ENCODE data around the gene FBXL7. TPM values are rescaled to one million over a fixed set of nuclear protein-coding genes. Genes with fewer than 3 reads are reported as not detected.

FBXL7 gene
- polyA plus RNA-seq, 1 donor from 2014 or later, result 0.24 TPM

- Histone ChIP-seq H3K9me2 (ENCODE audit: insufficient read depth, low read length) (no peaks in the 10 kb centered on the region), H3F3A (ENCODE audit: insufficient read depth, low read length, poor library complexity, severe bottlenecking) (no peaks in the 10 kb centered on the region), H3K36me3 (ENCODE audit: insufficient read depth, low read length) (no peaks in the 10 kb centered on the region), H3K79me2 (replicated peaks; ENCODE audit: insufficient read depth, low read length) (no peaks in the 10 kb centered on the region), H3K4me3 (ENCODE audit: low read length) (no peak overlapping the region), H3K9me3 (ENCODE audit: low read length) (no peaks in the 10 kb centered on the region), H2AFZ (ENCODE audit: low read depth, low read length) (no peak overlapping the region), H4K20me1 (ENCODE audit: insufficient read depth) (no peaks in the 10 kb centered on the region), H3K4me2 (ENCODE audit: low read length) (no peak overlapping the region), H3K27ac (ENCODE audit: low read length) (no peak overlapping the region), H3K9ac (ENCODE audit: low read length) (no peak overlapping the region), H3K27me3 (ENCODE audit: insufficient read depth, low read depth, low read length) (no peaks in the 10 kb centered on the region)
- TF ChIP-seq POLR2AphosphoS5 (IDR thresholded peaks at IDR 0.05) (no peak), RAD21 (conservative IDR thresholded peaks at IDR 0.05) (no peak), CTCF (IDR thresholded peaks at IDR 0.05; ENCODE audit: poor library complexity, severe bottlenecking) (no peak), EZH2 (IDR thresholded peaks at IDR 0.05; ENCODE audit: borderline replicate concordance, insufficient read depth, low read length, poor library complexity, severe bottlenecking) (no peak), MXI1 (conservative IDR thresholded peaks at IDR 0.05; ENCODE audit: poor library complexity, severe bottlenecking) (no peak), SMC3 (conservative IDR thresholded peaks at IDR 0.05; ENCODE audit: poor library complexity) (no peak), REST (IDR thresholded peaks at IDR 0.05; ENCODE audit: borderline replicate concordance) (no peak), TAF1 (IDR thresholded peaks at IDR 0.05; ENCODE audit: low read depth) (no peak), EP300 (conservative IDR thresholded peaks at IDR 0.05; ENCODE audit: poor library complexity, severe bottlenecking) (no peak)
These were observed 321.5 kb downstream of the FBXL7 start for GRCh38 chr5:15821506-15821905.

- H3K9ac ChIP-seq (ENCODE audit: low read length), result no peak overlapping the region
- no peaks in the 10 kb centered on the region for H3K79me2 ChIP-seq (replicated peaks; ENCODE audit: insufficient read depth, low read length)
- no peaks in the 10 kb centered on the region for H3K9me2 ChIP-seq (ENCODE audit: insufficient read depth, low read length)
- no peaks in the 10 kb centered on the region for H3F3A ChIP-seq (ENCODE audit: insufficient read depth, low read length, poor library complexity, severe bottlenecking)
- no peaks in the 10 kb centered on the region for H3K36me3 ChIP-seq (ENCODE audit: insufficient read depth, low read length)
- no peak overlapping the region for H3K27ac ChIP-seq (ENCODE audit: low read length)
- no peaks in the 10 kb centered on the region for H3K27me3 ChIP-seq (ENCODE audit: insufficient read depth, low read depth, low read length)
- no peak overlapping the region for H2AFZ ChIP-seq (ENCODE audit: low read depth, low read length)
- no peak overlapping the region for H3K4me2 ChIP-seq (ENCODE audit: low read length)
- no peak overlapping the region for H3K4me3 ChIP-seq (ENCODE audit: low read length)
- no peaks in the 10 kb centered on the region for H4K20me1 ChIP-seq (ENCODE audit: insufficient read depth)
- H3K9me3 ChIP-seq (ENCODE audit: low read length), result no peaks in the 10 kb centered on the region
- TF ChIP-seq TAF1 (IDR thresholded peaks at IDR 0.05; ENCODE audit: low read depth), result no peak
These were observed 323.4 kb downstream of the FBXL7 start for GRCh38 chr5:15823398-15823797.

GRCh38 chr5:15827741-15828140 lies 327.8 kb downstream of the FBXL7 start:
- no peak for TF ChIP-seq TAF1 (IDR thresholded peaks at IDR 0.05; ENCODE audit: low read depth)
- no peak for TF ChIP-seq EZH2 (IDR thresholded peaks at IDR 0.05; ENCODE audit: borderline replicate concordance, insufficient read depth, low read length, poor library complexity, severe bottlenecking)
- H3K9ac ChIP-seq (ENCODE audit: low read length), result no peak overlapping the region
- H3F3A ChIP-seq (ENCODE audit: insufficient read depth, low read length, poor library complexity, severe bottlenecking), result no peaks in the 10 kb centered on the region
- H3K79me2 ChIP-seq (replicated peaks; ENCODE audit: insufficient read depth, low read length), result no peaks in the 10 kb centered on the region
- H3K27me3 ChIP-seq (ENCODE audit: insufficient read depth, low read depth, low read length), result no peaks in the 10 kb centered on the region
- H2AFZ ChIP-seq (ENCODE audit: low read depth, low read length), result no peak overlapping the region
- H3K9me3 ChIP-seq (ENCODE audit: low read length), result no peaks in the 10 kb centered on the region
- H3K4me2 ChIP-seq (ENCODE audit: low read length), result no peak overlapping the region
- H3K9me2 ChIP-seq (ENCODE audit: insufficient read depth, low read length), result no peaks in the 10 kb centered on the region
- H3K27ac ChIP-seq (ENCODE audit: low read length), result no peak overlapping the region
- no peaks in the 10 kb centered on the region for H3K36me3 ChIP-seq (ENCODE audit: insufficient read depth, low read length)
- no peaks in the 10 kb centered on the region for H4K20me1 ChIP-seq (ENCODE audit: insufficient read depth)
- no peak overlapping the region for H3K4me3 ChIP-seq (ENCODE audit: low read length)
